HepG2 (cell line): Measurements from ENCODE around the gene MIA3. TPM values are rescaled to one million over a fixed set of nuclear protein-coding genes. Genes with fewer than 3 reads are reported as not detected.
A peak's percentile ranks its signal among the peaks of the same experiment; 100 is the strongest.

Source experiments
- ATF7 ChIP-seq, 2 experiments: fragments of 450-650 bp in 1 of 2; sonication (generic) in 1 of 2; formaldehyde crosslinking in 1 of 2; IDR thresholded peaks; 2 replicates each; pipeline versions ENCODE4 v1.4.0 to v1.6.1; 2016 to 2020; ENCODE audit warnings: antibody characterized with exemption in 1 of 2, mild to moderate bottlenecking in 1 of 2, missing genetic modification reagents in 1 of 2
- CENPX ChIP-seq: sonication (generic); formaldehyde crosslinking; IDR thresholded peaks from 2 replicates; pipeline ENCODE4 v1.9.0; 2021; ENCODE audit warnings: mild to moderate bottlenecking, missing genetic modification reagents, moderate library complexity
- CHD2 ChIP-seq: IDR thresholded peaks from 2 replicates; pipeline ENCODE4 v1.6.1; 2011; ENCODE audit warnings: low read depth, low read length, improper control_type of control experiment
- FOSL2 ChIP-seq: sonication (generic); formaldehyde crosslinking; IDR thresholded peaks from 2 replicates; pipeline ENCODE4 v1.4.0; 2020; ENCODE audit warnings: missing genetic modification reagents
- PCBP2 ChIP-seq: fragments of 200-400 bp; formaldehyde crosslinking; optimal IDR thresholded peaks from 2 replicates; pipeline ENCODE3; 2018; ENCODE audit warnings: low read length, low read depth; ENCODE audit not compliant: poor library complexity, severe bottlenecking
- PHB2 ChIP-seq: fragments of 450-650 bp; IDR thresholded peaks from 2 replicates; pipeline ENCODE4 v1.6.1; 2018; ENCODE audit not compliant: partially characterized antibody
- SP1 ChIP-seq, 2 experiments: fragments of 450-650 bp in 1 of 2; sonication (generic) in 1 of 2; formaldehyde crosslinking in 1 of 2; IDR thresholded peaks; 2 replicates each; pipeline versions ENCODE4 v1.4.0 to v1.6.1; 2016 to 2020; ENCODE audit warnings: missing genetic modification reagents in 1 of 2
- ZFP41 ChIP-seq: sonication (generic); formaldehyde crosslinking; IDR thresholded peaks from 2 replicates; pipeline ENCODE4 v1.4.0; 2020; ENCODE audit warnings: mild to moderate bottlenecking, missing genetic modification reagents, borderline replicate concordance
- ZNF331 ChIP-seq: sonication (generic); formaldehyde crosslinking; IDR thresholded peaks from 2 replicates; pipeline ENCODE4 v1.4.0; 2020; ENCODE audit warnings: missing genetic modification reagents
- ZNF430 ChIP-seq: sonication (generic); formaldehyde crosslinking; IDR thresholded peaks from 2 replicates; pipeline ENCODE4 v1.9.0; 2021; ENCODE audit warnings: mild to moderate bottlenecking, missing genetic modification reagents
- ZNF850 ChIP-seq: sonication (generic); formaldehyde crosslinking; conservative IDR thresholded peaks from 2 replicates; pipeline ENCODE4 v1.9.0; 2021; ENCODE audit warnings: mild to moderate bottlenecking, missing genetic modification reagents
- ZSCAN29 ChIP-seq: sonication (generic); formaldehyde crosslinking; conservative IDR thresholded peaks from 2 replicates; pipeline ENCODE4 v1.4.0; 2020; ENCODE audit warnings: mild to moderate bottlenecking, missing genetic modification reagents
- ZSCAN9 ChIP-seq: IDR thresholded peaks from 2 replicates; pipeline ENCODE4 v1.6.1; 2016; ENCODE audit warnings: borderline replicate concordance
- polyA plus RNA-seq, 8 experiments: library from polyadenylated mRNA; depleted of rRNA in 3 of 8; stranded (reverse) in 7 of 8; unstranded in 1 of 8; fragments of >200 nt; fragmentation: Illumina TruSeq in 4 of 8; extraction: Trizol in 4 of 8; gene quantifications; 2 replicates each; pipeline versions ENCODE4 v1.2.1 to v1.2.3, GENCODE V29; 2011 to 2016; ENCODE audit warnings: low read depth in 4 of 8, missing spikeins in 1 of 8, mixed read lengths in 1 of 8; ENCODE audit not compliant: insufficient read depth in 1 of 8
- total RNA-seq, 5 experiments: library from RNA; depleted of rRNA; stranded (reverse); fragments of >200 nt; fragmentation: Illumina TruSeq; extraction: Trizol; gene quantifications; 2 replicates each; pipeline ENCODE4 v1.2.3, GENCODE V29; 2016; ENCODE audit warnings: low read depth in 1 of 5
- TF ChIP-seq, protein P1 (sequence below): sonication (generic); formaldehyde crosslinking; IDR thresholded peaks from 2 replicates; pipeline ENCODE4 v1.4.0; 2020; ENCODE audit warnings: missing genetic modification reagents, low read depth, mild to moderate bottlenecking, borderline replicate concordance
- TF ChIP-seq, protein P2 (sequence below): sonication (generic); formaldehyde crosslinking; conservative IDR thresholded peaks from 2 replicates; pipeline ENCODE4 v1.8.1; 2023; ENCODE audit warnings: missing genetic modification reagents
- TF ChIP-seq, protein P3 (sequence below): sonication (generic); formaldehyde crosslinking; IDR thresholded peaks from 2 replicates; pipeline ENCODE4 v1.4.0; 2020; ENCODE audit warnings: low read depth, mild to moderate bottlenecking, missing genetic modification reagents
- TF ChIP-seq, protein P4 (sequence below): sonication (generic); formaldehyde crosslinking; IDR thresholded peaks from 2 replicates; pipeline ENCODE4 v1.4.0; 2020; ENCODE audit warnings: mild to moderate bottlenecking, missing genetic modification reagents
- TF ChIP-seq, protein P5 (sequence below): IDR thresholded peaks from 2 replicates; pipeline ENCODE4 v1.6.1; 2016; ENCODE audit warnings: mild to moderate bottlenecking

MIA3 gene
- total and polyA plus RNA-seq, 2 of the 13 experiments (the other 11 are each of a cell fraction or from before 2014, with no cell fraction given), result 45.6 to 48.7 TPM

DNA sequence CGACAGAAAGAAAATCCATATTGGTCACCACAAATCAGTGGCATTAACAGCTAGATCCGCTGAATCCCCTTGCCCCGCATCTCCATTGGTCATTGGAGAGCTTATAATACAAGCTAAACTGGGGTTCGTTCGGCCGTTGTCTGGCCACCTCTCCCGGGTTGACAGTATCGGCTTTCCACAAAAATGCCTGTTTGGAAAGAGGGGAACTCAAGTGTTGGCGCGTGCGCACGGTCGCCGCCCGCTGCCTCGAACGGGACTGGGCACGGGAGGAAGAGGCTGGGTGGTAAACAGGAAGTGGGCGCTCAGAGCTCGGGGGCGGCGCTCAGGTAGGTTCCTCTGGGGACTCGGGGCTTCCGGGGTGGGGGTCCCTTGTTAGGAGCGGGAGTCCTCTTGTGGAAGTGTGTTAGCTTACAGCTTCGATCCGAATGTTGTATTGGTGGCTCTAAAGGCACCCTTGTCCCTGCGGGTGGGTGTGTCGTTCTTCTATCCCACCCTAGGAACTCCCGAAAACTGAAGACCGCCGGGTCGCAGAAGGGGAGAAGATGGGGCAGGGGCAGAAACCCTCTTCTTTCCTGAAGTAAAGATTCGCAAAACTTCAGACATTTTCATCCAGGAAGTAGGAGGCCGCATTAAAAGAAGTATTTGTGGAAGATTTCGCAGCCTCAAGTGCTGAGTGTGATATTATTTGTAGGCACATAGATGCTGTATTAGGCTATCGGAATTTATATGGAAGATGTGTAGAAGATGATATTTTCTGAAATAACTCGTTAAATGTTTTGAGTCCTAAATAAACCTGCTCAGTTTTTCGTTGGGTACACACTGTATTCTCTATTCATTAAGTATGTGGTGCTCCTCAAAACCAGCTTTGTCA is 95.4 kb downstream of the MIA3 start (continued):
- TF ChIP-seq ZFP41 (CRISPR knock-in tag) (no peak), CHD2 (no peak), ATF7 (IDR thresholded peaks at IDR 0.05) (no peak), ATF7 (CRISPR knock-in tag; IDR thresholded peaks at IDR 0.05) (no peak), PHB2 (no peak), ZNF850 (CRISPR knock-in tag) (no peak), CENPX (CRISPR knock-in tag) (no peak), FOSL2 (CRISPR knock-in tag) (peak; percentile 34; the same call in 1 of the 2 replicates), PCBP2 (no peak), SP1 (IDR thresholded peaks at IDR 0.05) (no peak), SP1 (CRISPR knock-in tag; IDR thresholded peaks at IDR 0.05) (peak; percentile 63), ZSCAN9 (CRISPR knock-in tag) (no peak), ZNF430 (CRISPR knock-in tag) (no peak), ZNF331 (peak; percentile 19; the same call in 1 of the 2 replicates), ZSCAN29 (no peak)
- TF ChIP-seq, protein P1, sequence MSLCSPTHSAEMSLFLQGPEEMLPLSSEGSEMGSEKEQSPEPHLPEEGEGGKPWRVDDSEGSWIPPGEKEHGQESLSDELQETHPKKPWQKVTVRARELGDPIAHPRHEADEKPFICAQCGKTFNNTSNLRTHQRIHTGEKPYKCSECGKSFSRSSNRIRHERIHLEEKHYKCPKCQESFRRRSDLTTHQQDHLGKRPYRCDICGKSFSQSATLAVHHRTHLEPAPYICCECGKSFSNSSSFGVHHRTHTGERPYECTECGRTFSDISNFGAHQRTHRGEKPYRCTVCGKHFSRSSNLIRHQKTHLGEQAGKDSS (CRISPR knock-in tag), result 0 out of 2 replicates have a peak, but pooled peaks have one; percentile 42
- TF ChIP-seq, protein P2, sequence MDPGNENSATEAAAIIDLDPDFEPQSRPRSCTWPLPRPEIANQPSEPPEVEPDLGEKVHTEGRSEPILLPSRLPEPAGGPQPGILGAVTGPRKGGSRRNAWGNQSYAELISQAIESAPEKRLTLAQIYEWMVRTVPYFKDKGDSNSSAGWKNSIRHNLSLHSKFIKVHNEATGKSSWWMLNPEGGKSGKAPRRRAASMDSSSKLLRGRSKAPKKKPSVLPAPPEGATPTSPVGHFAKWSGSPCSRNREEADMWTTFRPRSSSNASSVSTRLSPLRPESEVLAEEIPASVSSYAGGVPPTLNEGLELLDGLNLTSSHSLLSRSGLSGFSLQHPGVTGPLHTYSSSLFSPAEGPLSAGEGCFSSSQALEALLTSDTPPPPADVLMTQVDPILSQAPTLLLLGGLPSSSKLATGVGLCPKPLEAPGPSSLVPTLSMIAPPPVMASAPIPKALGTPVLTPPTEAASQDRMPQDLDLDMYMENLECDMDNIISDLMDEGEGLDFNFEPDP (CRISPR knock-in tag), result no peak
- TF ChIP-seq, protein P3, sequence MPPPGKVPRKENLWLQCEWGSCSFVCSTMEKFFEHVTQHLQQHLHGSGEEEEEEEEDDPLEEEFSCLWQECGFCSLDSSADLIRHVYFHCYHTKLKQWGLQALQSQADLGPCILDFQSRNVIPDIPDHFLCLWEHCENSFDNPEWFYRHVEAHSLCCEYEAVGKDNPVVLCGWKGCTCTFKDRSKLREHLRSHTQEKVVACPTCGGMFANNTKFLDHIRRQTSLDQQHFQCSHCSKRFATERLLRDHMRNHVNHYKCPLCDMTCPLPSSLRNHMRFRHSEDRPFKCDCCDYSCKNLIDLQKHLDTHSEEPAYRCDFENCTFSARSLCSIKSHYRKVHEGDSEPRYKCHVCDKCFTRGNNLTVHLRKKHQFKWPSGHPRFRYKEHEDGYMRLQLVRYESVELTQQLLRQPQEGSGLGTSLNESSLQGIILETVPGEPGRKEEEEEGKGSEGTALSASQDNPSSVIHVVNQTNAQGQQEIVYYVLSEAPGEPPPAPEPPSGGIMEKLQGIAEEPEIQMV, result no peak
- TF ChIP-seq, protein P4, sequence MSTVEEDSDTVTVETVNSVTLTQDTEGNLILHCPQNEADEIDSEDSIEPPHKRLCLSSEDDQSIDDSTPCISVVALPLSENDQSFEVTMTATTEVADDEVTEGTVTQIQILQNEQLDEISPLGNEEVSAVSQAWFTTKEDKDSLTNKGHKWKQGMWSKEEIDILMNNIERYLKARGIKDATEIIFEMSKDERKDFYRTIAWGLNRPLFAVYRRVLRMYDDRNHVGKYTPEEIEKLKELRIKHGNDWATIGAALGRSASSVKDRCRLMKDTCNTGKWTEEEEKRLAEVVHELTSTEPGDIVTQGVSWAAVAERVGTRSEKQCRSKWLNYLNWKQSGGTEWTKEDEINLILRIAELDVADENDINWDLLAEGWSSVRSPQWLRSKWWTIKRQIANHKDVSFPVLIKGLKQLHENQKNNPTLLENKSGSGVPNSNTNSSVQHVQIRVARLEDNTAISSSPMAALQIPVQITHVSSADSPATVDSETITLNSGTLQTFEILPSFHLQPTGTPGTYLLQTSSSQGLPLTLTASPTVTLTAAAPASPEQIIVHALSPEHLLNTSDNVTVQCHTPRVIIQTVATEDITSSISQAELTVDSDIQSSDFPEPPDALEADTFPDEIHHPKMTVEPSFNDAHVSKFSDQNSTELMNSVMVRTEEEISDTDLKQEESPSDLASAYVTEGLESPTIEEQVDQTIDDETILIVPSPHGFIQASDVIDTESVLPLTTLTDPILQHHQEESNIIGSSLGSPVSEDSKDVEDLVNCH (CRISPR knock-in tag), result no peak
- TF ChIP-seq, protein P5, sequence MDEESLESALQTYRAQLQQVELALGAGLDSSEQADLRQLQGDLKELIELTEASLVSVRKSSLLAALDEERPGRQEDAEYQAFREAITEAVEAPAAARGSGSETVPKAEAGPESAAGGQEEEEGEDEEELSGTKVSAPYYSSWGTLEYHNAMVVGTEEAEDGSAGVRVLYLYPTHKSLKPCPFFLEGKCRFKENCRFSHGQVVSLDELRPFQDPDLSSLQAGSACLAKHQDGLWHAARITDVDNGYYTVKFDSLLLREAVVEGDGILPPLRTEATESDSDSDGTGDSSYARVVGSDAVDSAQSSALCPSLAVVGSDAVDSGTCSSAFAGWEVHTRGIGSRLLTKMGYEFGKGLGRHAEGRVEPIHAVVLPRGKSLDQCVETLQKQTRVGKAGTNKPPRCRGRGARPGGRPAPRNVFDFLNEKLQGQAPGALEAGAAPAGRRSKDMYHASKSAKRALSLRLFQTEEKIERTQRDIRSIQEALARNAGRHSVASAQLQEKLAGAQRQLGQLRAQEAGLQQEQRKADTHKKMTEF (CRISPR knock-in tag), result no peak
